OCI-LY3 (cell line): ENCODE measurements around the gene CAMTA1.

ENCODE experiments used
- H2AFZ ChIP-seq: fragments of 200-600, 300-600 bp; shearing (Covaris generic); 2 replicates; pipeline ENCODE4 v1.6.0; 2014; ENCODE audit warnings: antibody characterized with exemption, low read depth, low read length
- H3K27ac ChIP-seq: fragments of 200-600, 300-600 bp; sonication (generic); 2 replicates; pipeline ENCODE4 v1.5.1; 2014; ENCODE audit warnings: mild to moderate bottlenecking, low read length, moderate library complexity, mixed read lengths
- H3K27me3 ChIP-seq: fragments of 200-600, 300-600 bp; sonication (generic); 2 replicates; pipeline ENCODE4 v1.6.1; 2014; ENCODE audit warnings: low read depth, low read length, mixed read lengths
- H3K36me3 ChIP-seq: fragments of 200-600, 300-600 bp; sonication (generic); replicated peaks from 2 replicates; pipeline ENCODE3; 2014; ENCODE audit warnings: low read depth, low read length, mixed read lengths
- H3K4me1 ChIP-seq: fragments of 300-600, 200-600 bp; sonication (generic); 2 replicates; pipeline ENCODE4 v1.6.1; 2014; ENCODE audit warnings: low read length, mixed read lengths
- H3K4me2 ChIP-seq: fragments of 200-600, 300-600 bp; sonication (generic); 2 replicates; pipeline ENCODE4 v1.6.1; 2014; ENCODE audit warnings: low read length, mixed read lengths
- H3K4me3 ChIP-seq: fragments of 300-600, 200-600 bp; sonication (generic); 2 replicates; pipeline ENCODE4 v1.5.1; 2014; ENCODE audit warnings: antibody characterized with exemption, mild to moderate bottlenecking, low read length, moderate library complexity
- H3K79me2 ChIP-seq: fragments of 300-600, 200-600 bp; shearing (Covaris generic); 2 replicates; pipeline ENCODE4 v1.6.1; 2014; ENCODE audit warnings: mild to moderate bottlenecking, low read length, mixed read lengths
- H3K9ac ChIP-seq: fragments of 300-600, 200-600 bp; shearing (Covaris generic); 2 replicates; pipeline ENCODE4 v1.6.0; 2014; ENCODE audit warnings: mild to moderate bottlenecking, low read length, moderate library complexity
- H3K9me3 ChIP-seq: fragments of 200-600, 300-600 bp; shearing (Covaris generic); 2 replicates; pipeline ENCODE4 v1.6.1; 2014; ENCODE audit warnings: low read length, mixed read lengths; ENCODE audit not compliant: insufficient read depth
- H4K20me1 ChIP-seq: fragments of 200-600, 300-600 bp; sonication (generic); 2 replicates; pipeline ENCODE4 v1.6.1; 2016; ENCODE audit warnings: low read length, mixed read lengths; ENCODE audit not compliant: insufficient read depth
- CTCF ChIP-seq: fragments of 200-600, 300-600 bp; sonication (generic); IDR thresholded peaks from 2 replicates; pipeline ENCODE4 v1.5.1; 2014; ENCODE audit warnings: antibody characterized with exemption, low read length, low read depth
- EZH2phosphoT487 ChIP-seq: fragments of 200-600 bp; shearing (Covaris generic); IDR thresholded peaks from 2 replicates; pipeline ENCODE4 v1.6.1; 2018; ENCODE audit warnings: antibody characterized with exemption, mixed run types, low read depth

The CAMTA1 gene

GRCh38 chr1:7278045-7278444 lies 492.8 kb downstream of the CAMTA1 start:
- H3K36me3 ChIP-seq, result no peaks in the 10 kb centered on the region
- H3K4me1 ChIP-seq, result no peaks in the 10 kb centered on the region
- no peak overlapping the region for H3K27ac ChIP-seq
- H3K4me2 ChIP-seq, result no peak overlapping the region
- TF ChIP-seq CTCF, result no peak
- TF ChIP-seq EZH2phosphoT487, result no peak
- H3K79me2 ChIP-seq, result no peaks in the 10 kb centered on the region
- no peaks in the 10 kb centered on the region for H4K20me1 ChIP-seq
- H3K27me3 ChIP-seq, result no peaks in the 10 kb centered on the region
- H3K9me3 ChIP-seq, result peaks cover 4% of the 10 kb centered on the region; the same call in 1 of the 2 replicates
- H2AFZ ChIP-seq, result no peak overlapping the region
- no peak overlapping the region for H3K4me3 ChIP-seq
- no peak overlapping the region for H3K9ac ChIP-seq

GRCh38 chr1:7278827-7279765 lies 493.8 kb downstream of the CAMTA1 start:
- H3K27me3 ChIP-seq, result no peaks in the 10 kb centered on the region
- peaks cover 4% of the 10 kb centered on the region; the same call in 1 of the 2 replicates for H3K9me3 ChIP-seq
- no peak for TF ChIP-seq EZH2phosphoT487
- no peak for TF ChIP-seq CTCF
- no peaks in the 10 kb centered on the region for H3K4me1 ChIP-seq
- no peak overlapping the region for H2AFZ ChIP-seq
- no peaks in the 10 kb centered on the region for H4K20me1 ChIP-seq
- no peaks in the 10 kb centered on the region for H3K79me2 ChIP-seq
- no peak overlapping the region for H3K4me2 ChIP-seq
- H3K9ac ChIP-seq, result no peak overlapping the region
- H3K36me3 ChIP-seq, result no peaks in the 10 kb centered on the region
- no peak overlapping the region for H3K4me3 ChIP-seq
- no peak overlapping the region for H3K27ac ChIP-seq

- H3K27ac ChIP-seq, result no peak overlapping the region
Observed at GRCh38 chr1:7279769-7280168, 494.5 kb downstream of the CAMTA1 start.

More at GRCh38 chr1:7279769-7280168, 494.5 kb downstream of the CAMTA1 start:
- TF ChIP-seq EZH2phosphoT487 (no peak), CTCF (no peak)
- H3K9ac ChIP-seq, result no peak overlapping the region
- H3K9me3 ChIP-seq, result peaks cover 4% of the 10 kb centered on the region; the same call in 1 of the 2 replicates
- no peaks in the 10 kb centered on the region for H3K27me3 ChIP-seq
- no peak overlapping the region for H2AFZ ChIP-seq
- H4K20me1 ChIP-seq, result no peaks in the 10 kb centered on the region
- no peak overlapping the region for H3K4me3 ChIP-seq
- no peak overlapping the region for H3K4me2 ChIP-seq
- no peaks in the 10 kb centered on the region for H3K36me3 ChIP-seq
- no peaks in the 10 kb centered on the region for H3K79me2 ChIP-seq
- no peaks in the 10 kb centered on the region for H3K4me1 ChIP-seq
